Spinal cord (tissue), 10 donors: ENCODE results near the gene APPBP2. TPM values are rescaled to one million over a fixed set of nuclear protein-coding genes. Genes with fewer than 3 reads are reported as not detected.

ENCODE experiments used
- DNase-seq, 6 donors: peaks; one replicate each; pipeline versions ENCODE4 v3.0.0 to v3.0.0-alpha.2; 2013 to 2015; ENCODE audit warnings: low spot score in 6 of 6, low read depth in 4 of 6
- H3K27ac ChIP-seq: one replicate; pipeline ENCODE4 v1.5.1; 2013; ENCODE audit warnings: low read depth, low read length, control low read depth
- H3K27me3 ChIP-seq: one replicate; pipeline ENCODE4 v1.6.1; 2013; ENCODE audit warnings: low read length; ENCODE audit not compliant: control insufficient read depth, insufficient read depth
- H3K36me3 ChIP-seq: one replicate; pipeline ENCODE4 v1.6.1; 2013; ENCODE audit warnings: low read length; ENCODE audit not compliant: control insufficient read depth, insufficient read depth
- H3K4me1 ChIP-seq: one replicate; pipeline ENCODE4 v1.6.1; 2013; ENCODE audit warnings: low read length; ENCODE audit not compliant: control insufficient read depth, insufficient read depth
- H3K4me3 ChIP-seq: one replicate; pipeline ENCODE4 v1.5.1; 2013; ENCODE audit warnings: low read depth, low read length, control low read depth
- H3K9me3 ChIP-seq: one replicate; pipeline ENCODE4 v1.6.1; 2013; ENCODE audit warnings: low read length; ENCODE audit not compliant: control insufficient read depth, insufficient read depth
- WGBS: methylation state at CpG from one replicate; pipeline ENCODE4 v1.1.5; 2013; ENCODE audit warnings: missing lambda C conversion rate; ENCODE audit not compliant: insufficient coverage; 5-methylcytosine and 5-hydroxymethylcytosine counted together
- polyA plus RNA-seq, 2 donors: library from polyadenylated mRNA; unstranded; fragments of 120-200 nt; gene quantifications; one replicate each; pipeline ENCODE4 v1.2.1, GENCODE V29; 2013; ENCODE audit not compliant: insufficient read length in 2 of 2
- total RNA-seq, 2 donors: library from RNA; depleted of rRNA in 1 of 2; stranded (reverse); fragments of 120-200 nt in 1 of 2; fragments of >200 nt in 1 of 2; gene quantifications; one replicate each; pipeline versions ENCODE4 v1.2.3 to v1.2.4, GENCODE V29; 2013 to 2014
- donor health status: healthy.

The APPBP2 gene
- total and polyA plus RNA-seq, 4 donors: 40.1 to 88.9 (median 53.5) TPM

GRCh38 chr17:60535382-60536279, 9.6 kb upstream of the APPBP2 start:
- 95% methylated on average over 2 of the region's 3 CpGs for WGBS
- Histone ChIP-seq H3K36me3 (no peaks in the 10 kb centered on the region), H3K9me3 (no peaks in the 10 kb centered on the region), H3K27me3 (no peaks in the 10 kb centered on the region), H3K4me3 (no peak overlapping the region), H3K4me1 (no peaks in the 10 kb centered on the region), H3K27ac (no peak overlapping the region)
- DNase-seq: no peak

DNA sequence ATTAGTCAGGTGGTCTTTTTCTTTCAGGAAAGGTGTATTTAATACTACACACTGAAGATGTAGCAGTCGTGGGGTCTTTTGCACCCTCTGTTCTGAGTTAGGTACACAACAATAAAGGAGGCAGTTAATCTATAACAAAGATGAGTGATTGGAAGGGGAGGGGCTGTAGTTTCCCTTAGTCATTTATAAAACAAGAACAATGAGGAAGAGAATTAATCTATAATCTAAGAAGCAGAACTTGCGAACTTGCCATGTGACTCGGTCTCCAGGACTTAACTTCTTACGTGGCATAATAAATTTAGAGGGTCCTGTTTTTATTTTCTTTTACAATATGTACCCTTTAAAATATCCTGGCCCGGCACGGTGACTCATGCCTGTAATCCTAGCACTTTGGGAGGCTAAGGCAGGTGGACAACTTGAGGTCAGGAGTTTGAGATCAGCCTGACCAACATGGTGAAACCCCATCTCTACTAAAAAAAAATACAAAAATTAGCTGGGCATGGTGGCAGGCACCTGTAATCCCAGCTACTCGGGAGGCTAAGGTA, 8.6 kb upstream of the APPBP2 start:
- WGBS: 100% methylated on average over 2 of the region's 7 CpGs
- H3K4me3 ChIP-seq: no peak overlapping the region
- no peaks in the 10 kb centered on the region for H3K4me1 ChIP-seq
- no peak overlapping the region for H3K27ac ChIP-seq
- no peaks in the 10 kb centered on the region for H3K36me3 ChIP-seq
- DNase-seq: no peak
- no peaks in the 10 kb centered on the region for H3K27me3 ChIP-seq
- H3K9me3 ChIP-seq: no peaks in the 10 kb centered on the region

DNA sequence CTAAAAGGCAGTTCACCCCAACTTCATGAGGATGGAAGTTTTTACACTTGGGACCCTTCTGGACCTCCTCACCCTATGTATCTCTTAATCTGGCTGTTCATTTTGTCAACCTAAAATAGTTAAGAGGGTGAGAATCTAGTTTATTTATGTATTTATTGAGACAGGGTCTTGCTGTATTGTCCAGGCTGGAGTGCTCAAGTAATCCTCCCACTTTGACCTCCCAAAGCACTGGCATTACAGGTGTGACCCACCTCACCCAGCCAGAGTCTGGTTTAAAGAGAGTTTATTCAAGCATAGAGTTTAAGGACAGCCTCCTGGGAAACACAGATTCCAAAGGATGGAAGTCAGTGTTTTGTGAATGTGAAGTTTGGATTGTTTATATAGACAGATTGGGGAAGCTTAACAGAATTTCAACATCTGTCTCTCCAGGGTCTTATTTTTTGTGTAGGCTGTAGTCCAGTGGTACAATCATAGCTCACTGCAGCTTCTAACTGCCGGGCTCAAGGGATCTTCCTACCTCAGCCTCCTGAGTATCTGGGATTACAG, 8.0 kb upstream of the APPBP2 start:
- Histone ChIP-seq H3K27me3 (no peaks in the 10 kb centered on the region), H3K4me3 (no peak overlapping the region), H3K27ac (no peak overlapping the region), H3K4me1 (no peaks in the 10 kb centered on the region), H3K9me3 (no peaks in the 10 kb centered on the region), H3K36me3 (no peaks in the 10 kb centered on the region)
- WGBS: no CpG with 5 or more reads among the region's 1 CpG
- no peak for DNase-seq

- Histone ChIP-seq H3K36me3 (no peaks in the 10 kb centered on the region), H3K27me3 (no peaks in the 10 kb centered on the region), H3K4me1 (no peaks in the 10 kb centered on the region), H3K9me3 (no peaks in the 10 kb centered on the region), H3K27ac (no peak overlapping the region), H3K4me3 (no peak overlapping the region)
- WGBS: 91% methylated on average over 1 of the region's 1 CpG
- no peak for DNase-seq
Measured at GRCh38 chr17:60529806-60530205, 3.8 kb upstream of the APPBP2 start.

DNA sequence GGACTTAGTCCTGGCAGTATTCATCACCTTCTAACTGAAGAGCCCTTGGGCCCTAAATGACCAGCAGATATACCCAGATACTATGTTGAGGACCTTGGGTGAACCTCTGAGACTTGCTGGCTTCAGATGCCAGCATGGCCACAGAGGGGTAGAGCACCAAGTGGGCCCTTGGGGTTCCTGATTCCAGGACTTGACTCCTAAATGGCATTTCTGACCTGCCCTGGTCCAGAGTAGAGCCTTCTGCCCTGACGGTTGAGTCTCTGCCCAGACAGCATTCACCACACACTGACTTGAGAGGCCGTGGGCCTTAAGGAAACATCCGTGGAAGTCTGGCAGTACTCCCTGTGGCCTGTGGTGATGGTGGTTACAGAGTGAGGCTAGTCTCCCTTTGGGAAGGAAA, 2.8 kb upstream of the APPBP2 start:
- WGBS: 100% methylated on average over 1 of the region's 3 CpGs
- Histone ChIP-seq H3K27ac (no peak overlapping the region), H3K27me3 (no peaks in the 10 kb centered on the region), H3K9me3 (no peaks in the 10 kb centered on the region), H3K4me1 (no peaks in the 10 kb centered on the region), H3K36me3 (no peaks in the 10 kb centered on the region), H3K4me3 (no peak overlapping the region)
- no peak for DNase-seq

- Histone ChIP-seq H3K9me3 (no peaks in the 10 kb centered on the region), H3K4me1 (no peaks in the 10 kb centered on the region), H3K27ac (no peak overlapping the region), H3K36me3 (no peaks in the 10 kb centered on the region), H3K4me3 (no peak overlapping the region), H3K27me3 (no peaks in the 10 kb centered on the region)
- no CpG with 5 or more reads among the region's 2 CpGs for WGBS
- DNase-seq: no peak
Measured at GRCh38 chr17:60527701-60528100, 1.7 kb upstream of the APPBP2 start.

- WGBS: 0% methylated on average over 1 of the region's 6 CpGs
- Histone ChIP-seq H3K4me3 (peak overlapping the region; percentile 99), H3K4me1 (no peaks in the 10 kb centered on the region), H3K27me3 (no peaks in the 10 kb centered on the region), H3K9me3 (no peaks in the 10 kb centered on the region), H3K27ac (peak overlapping the region; percentile 98), H3K36me3 (no peaks in the 10 kb centered on the region)
- peak in 1 of 6 donors; percentile 4 for DNase-seq
Measured at GRCh38 chr17:60526726-60527125, 684 bp upstream of the APPBP2 start.

GRCh38 chr17:60525328-60525684, 736 bp downstream of the APPBP2 start:
- H3K36me3 ChIP-seq: no peaks in the 10 kb centered on the region
- H3K4me1 ChIP-seq: no peaks in the 10 kb centered on the region
- H3K4me3 ChIP-seq: peak overlapping the region; percentile 99
- no peaks in the 10 kb centered on the region for H3K9me3 ChIP-seq
- peak in 2 of 6 donors; percentile 24 to 73 for DNase-seq
- no peaks in the 10 kb centered on the region for H3K27me3 ChIP-seq
- H3K27ac ChIP-seq: peak overlapping the region; percentile 98
- 0% methylated on average over 11 of the region's 11 CpGs for WGBS

DNA sequence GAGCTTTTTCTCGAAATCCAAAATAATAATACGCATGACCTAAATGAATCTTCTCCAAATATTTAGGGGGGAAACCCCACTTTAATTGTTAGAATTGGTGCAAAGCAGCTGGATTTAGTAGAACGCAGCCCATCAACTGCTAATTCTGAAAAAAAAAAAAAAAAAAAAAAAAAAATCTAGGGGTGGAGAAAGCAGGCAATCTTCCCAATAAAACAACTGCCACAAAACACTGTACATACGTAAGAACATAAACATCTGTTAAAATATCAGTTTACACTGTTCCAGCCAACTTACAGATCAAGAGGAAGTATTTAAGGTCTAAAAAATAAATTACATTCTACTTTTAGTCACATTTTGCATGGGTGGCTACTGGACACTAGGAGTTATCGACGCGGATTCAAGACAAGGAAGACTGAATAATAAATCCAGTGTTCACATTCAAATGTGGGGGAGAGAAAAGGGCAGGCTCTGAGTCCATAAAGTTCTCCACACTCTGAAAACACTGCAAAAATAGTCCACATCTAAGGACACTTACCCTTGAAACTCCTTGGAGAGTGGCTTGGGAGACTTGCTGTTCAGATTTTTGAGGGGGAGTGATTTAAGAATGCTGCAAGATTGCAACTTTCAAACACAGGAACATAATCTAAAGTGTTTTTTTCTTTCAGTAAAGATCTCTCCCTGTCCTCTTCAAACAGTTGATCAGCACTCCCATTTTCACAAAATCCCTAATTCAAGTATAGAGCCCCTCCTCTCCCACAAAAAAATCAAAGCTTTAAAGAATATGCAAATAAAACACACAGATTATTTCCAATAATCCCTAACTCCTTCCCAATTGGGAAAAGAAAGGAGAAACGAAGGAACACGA, 1.3 kb downstream of the APPBP2 start:
- no peaks in the 10 kb centered on the region for H3K9me3 ChIP-seq
- no peaks in the 10 kb centered on the region for H3K27me3 ChIP-seq
- peak in 4 of 6 donors; percentile 18 to 46 (median 32) for DNase-seq
- WGBS: no CpG with 5 or more reads among the region's 9 CpGs
- peaks cover 3% of the 10 kb centered on the region for H3K36me3 ChIP-seq
- H3K4me1 ChIP-seq: no peaks in the 10 kb centered on the region
- peak overlapping the region; percentile 98 for H3K27ac ChIP-seq
- peak overlapping the region; percentile 99 for H3K4me3 ChIP-seq
